WTC11 (cell line): ENCODE results near the gene DDO. TPM values are rescaled to one million over a fixed set of nuclear protein-coding genes. Genes with fewer than 3 reads are reported as not detected.

Source experiments
- total RNA-seq: library from RNA; stranded (reverse); gene quantifications from 3 replicates; pipeline ENCODE4 v1.2.3, GENCODE V29; 2021

Gene DDO
- total RNA-seq, 1 experiment from 2014 or later: not detected

Other genes with a start within 250 kb of the DDO start
- gene WASF1, start 235.9 kb downstream of the DDO start, total RNA-seq: 22.3 to 28.9 TPM (median 27.7 TPM) in 3 replicates
- gene CDC40, start 235.1 kb downstream of the DDO start, total RNA-seq: 24.7 to 25.7 TPM (median 25.1 TPM) in 3 replicates
- 0.21 to 0.44 TPM (median 0.31 TPM) in 3 replicates for gene METTL24, start 57.2 kb downstream of the DDO start, total RNA-seq
- gene SLC22A16, start 61.0 kb upstream of the DDO start, total RNA-seq: 0.34 TPM in 1 of 3 replicates, not detected in the others